ENCODE measurements around the gene C20orf141. TPM values are rescaled to one million over a fixed set of nuclear protein-coding genes. Genes with fewer than 3 reads are reported as not detected.
"Not testable (repeated sequence)": the region's sequence is repeated elsewhere in the genome, so short reads cannot be mapped to it uniquely, and the experiment has no call there.

C20orf141 gene
- total RNA-seq, 2 donors from 2014 or later: not detected

DNA sequence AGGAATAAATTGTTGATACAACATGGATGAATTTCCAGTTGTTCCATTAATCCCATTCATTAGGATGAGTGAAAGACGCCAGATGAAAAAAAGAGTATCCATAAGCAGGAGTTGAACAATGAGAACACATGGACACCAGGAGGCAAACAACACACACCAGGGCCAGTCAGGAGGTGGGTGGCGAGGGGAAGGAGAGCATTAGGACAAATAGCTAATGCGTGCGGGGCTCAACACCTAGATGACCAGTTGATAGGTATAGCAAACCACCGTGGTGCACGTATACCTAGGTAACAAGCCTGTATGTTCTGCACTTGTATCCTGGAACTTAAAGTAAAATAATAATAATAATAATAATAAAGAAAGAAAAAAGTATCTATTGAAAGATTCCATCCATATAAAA is 14.6 kb downstream of the C20orf141 start:
- H3K9me3 Mint-ChIP-seq: no peaks in the 10 kb centered on the region
- Histone ChIP-seq H3K27me3 (ENCODE audit: control insufficient read depth, insufficient read depth, low read length, poor library complexity, severe bottlenecking) (peaks cover 39% of the 10 kb centered on the region), H3K9ac (ENCODE audit: extremely low read depth, low read length, poor library complexity, severe bottlenecking) (no peak overlapping the region), H3K4me1 (ENCODE audit: control insufficient read depth, insufficient read depth, low read length) (no peaks in the 10 kb centered on the region), H3K4me3 (ENCODE audit: low read length) (no peak overlapping the region), H3K9me3 (ENCODE audit: control insufficient read depth, low read length) (no peaks in the 10 kb centered on the region), H3K27ac (ENCODE audit: low read depth, low read length) (no peak overlapping the region), H3K36me3 (ENCODE audit: control insufficient read depth, insufficient read depth, low read length) (no peaks in the 10 kb centered on the region)
- TF ChIP-seq CTCF (conservative IDR thresholded peaks at IDR 0.05): no peak
- DNase-seq: no peak
- H3K36me3 Mint-ChIP-seq (ENCODE audit: low read depth): peaks cover 2% of the 10 kb centered on the region
- H3K27ac Mint-ChIP-seq: no peak overlapping the region
- peaks cover 45% of the 10 kb centered on the region for H3K27me3 Mint-ChIP-seq (ENCODE audit: insufficient read depth)
- H3K4me3 Mint-ChIP-seq: no peak overlapping the region
- 82 to 90% methylated on average over 4 to 5 of the region's 6 CpGs for WGBS, 2 experiments (ENCODE audit: insufficient coverage in 1 of 2, insufficient read length in 1 of 2)
- peaks cover 3% of the 10 kb centered on the region for H3K4me1 Mint-ChIP-seq

- not testable (repeated sequence) for H3K4me3 ChIP-seq (ENCODE audit: low read length); DNase-seq; H3K4me1 Mint-ChIP-seq; H3K36me3 ChIP-seq (ENCODE audit: control insufficient read depth, insufficient read depth, low read length); H3K27ac Mint-ChIP-seq; H3K9me3 ChIP-seq (ENCODE audit: control insufficient read depth, low read length); H3K4me1 ChIP-seq (ENCODE audit: control insufficient read depth, insufficient read depth, low read length); H3K9me3 Mint-ChIP-seq; H3K27ac ChIP-seq (ENCODE audit: low read depth, low read length); H3K9ac ChIP-seq (ENCODE audit: extremely low read depth, low read length, poor library complexity, severe bottlenecking); H3K4me3 Mint-ChIP-seq
- WGBS, 2 experiments (ENCODE audit: insufficient coverage in 1 of 2, insufficient read length in 1 of 2): 92 to 94% methylated on average over 4 to 7 of the region's 7 CpGs
- peaks cover 12% of the 10 kb centered on the region for H3K36me3 Mint-ChIP-seq (ENCODE audit: low read depth)
- peaks cover 32% of the 10 kb centered on the region for H3K27me3 ChIP-seq (ENCODE audit: control insufficient read depth, insufficient read depth, low read length, poor library complexity, severe bottlenecking)
- peaks cover 39% of the 10 kb centered on the region for H3K27me3 Mint-ChIP-seq (ENCODE audit: insufficient read depth)
These were observed 16.4 kb downstream of the C20orf141 start for GRCh38 chr20:2831206-2831605.

DNA sequence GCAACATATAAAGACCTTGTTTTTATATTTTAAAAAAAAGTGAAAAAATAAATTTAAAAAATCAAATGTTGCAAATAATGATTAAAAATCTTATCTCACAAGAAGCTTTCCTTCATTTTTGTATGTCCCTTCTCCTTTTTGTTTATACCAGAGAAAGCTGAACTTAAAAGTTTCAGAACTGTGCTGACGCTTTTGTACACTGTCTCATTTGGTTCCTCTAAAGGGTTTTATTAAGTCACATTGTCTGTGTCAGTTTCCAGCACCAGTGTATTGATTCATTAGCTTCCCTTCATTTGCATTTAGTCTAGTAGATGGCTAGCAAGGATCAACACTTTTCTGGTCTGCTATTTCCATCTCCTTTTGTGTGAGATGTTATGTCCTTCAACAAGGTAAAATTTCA is 19.0 kb downstream of the C20orf141 start:
- 97% methylated on average over 1 of the region's 1 CpG; no CpG with 5 or more reads in 1 of the 2 experiments for WGBS, 2 experiments (ENCODE audit: insufficient coverage in 1 of 2, insufficient read length in 1 of 2)
- Histone ChIP-seq H3K4me3 (ENCODE audit: low read length) (no peak overlapping the region), H3K27me3 (ENCODE audit: control insufficient read depth, insufficient read depth, low read length, poor library complexity, severe bottlenecking) (peaks cover 6% of the 10 kb centered on the region), H3K27ac (ENCODE audit: low read depth, low read length) (no peak overlapping the region), H3K36me3 (ENCODE audit: control insufficient read depth, insufficient read depth, low read length) (peaks cover 5% of the 10 kb centered on the region), H3K9ac (ENCODE audit: extremely low read depth, low read length, poor library complexity, severe bottlenecking) (no peak overlapping the region), H3K4me1 (ENCODE audit: control insufficient read depth, insufficient read depth, low read length) (no peaks in the 10 kb centered on the region), H3K9me3 (ENCODE audit: control insufficient read depth, low read length) (no peaks in the 10 kb centered on the region)
- no peaks in the 10 kb centered on the region for H3K9me3 Mint-ChIP-seq
- peaks cover 16% of the 10 kb centered on the region for H3K27me3 Mint-ChIP-seq (ENCODE audit: insufficient read depth)
- no peak for DNase-seq
- TF ChIP-seq CTCF (conservative IDR thresholded peaks at IDR 0.05): no peak
- no peaks in the 10 kb centered on the region for H3K4me1 Mint-ChIP-seq
- no peak overlapping the region for H3K27ac Mint-ChIP-seq
- H3K36me3 Mint-ChIP-seq (ENCODE audit: low read depth): peaks cover 34% of the 10 kb centered on the region
- H3K4me3 Mint-ChIP-seq: no peak overlapping the region
